ENCODE results near the gene ACTBL2.

DNA sequence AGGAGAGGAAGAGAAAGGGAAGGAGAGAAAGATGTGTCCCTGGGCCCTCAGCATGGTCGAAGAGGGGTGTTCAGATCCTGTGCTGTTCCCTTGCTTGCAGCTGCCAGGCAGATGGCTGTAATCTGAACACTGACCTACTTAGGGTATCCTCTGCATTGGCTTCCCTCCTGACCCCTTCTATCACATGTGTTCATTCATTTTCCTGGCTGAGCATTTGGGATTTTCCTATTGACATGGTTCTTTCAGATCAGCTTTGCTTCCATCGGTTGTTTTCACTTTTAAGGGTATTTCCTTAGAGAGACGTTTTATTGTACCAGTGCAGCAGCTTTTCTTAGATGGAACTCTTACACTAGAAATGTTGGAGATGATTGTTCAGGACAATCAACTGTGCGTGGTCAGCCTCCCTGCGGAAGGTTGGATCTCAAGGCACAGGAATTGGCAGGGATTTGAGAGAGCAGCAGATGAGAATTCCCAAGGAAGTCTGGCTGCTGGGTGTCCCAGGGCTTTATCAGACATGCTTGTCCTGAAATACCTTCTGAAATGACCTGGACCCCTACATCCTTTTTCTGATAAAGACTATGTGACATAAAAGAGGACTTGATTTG is 26.0 kb downstream of the ACTBL2 start:
- no peak for TF ChIP-seq RAD21 (conservative IDR thresholded peaks at IDR 0.05 in 1 of 2, IDR thresholded peaks at IDR 0.05 in 1 of 2)
- TF ChIP-seq EP300 (IDR thresholded peaks at IDR 0.05) = no peak
- no peak for TF ChIP-seq TP53 (CRISPR knock-in tag; IDR thresholded peaks at IDR 0.05)
- no peak for TF ChIP-seq CEBPB (IDR thresholded peaks at IDR 0.05)
- no peak for TF ChIP-seq MAFK (IDR thresholded peaks at IDR 0.05; ENCODE audit: partially characterized antibody)
- TF ChIP-seq, protein P1, sequence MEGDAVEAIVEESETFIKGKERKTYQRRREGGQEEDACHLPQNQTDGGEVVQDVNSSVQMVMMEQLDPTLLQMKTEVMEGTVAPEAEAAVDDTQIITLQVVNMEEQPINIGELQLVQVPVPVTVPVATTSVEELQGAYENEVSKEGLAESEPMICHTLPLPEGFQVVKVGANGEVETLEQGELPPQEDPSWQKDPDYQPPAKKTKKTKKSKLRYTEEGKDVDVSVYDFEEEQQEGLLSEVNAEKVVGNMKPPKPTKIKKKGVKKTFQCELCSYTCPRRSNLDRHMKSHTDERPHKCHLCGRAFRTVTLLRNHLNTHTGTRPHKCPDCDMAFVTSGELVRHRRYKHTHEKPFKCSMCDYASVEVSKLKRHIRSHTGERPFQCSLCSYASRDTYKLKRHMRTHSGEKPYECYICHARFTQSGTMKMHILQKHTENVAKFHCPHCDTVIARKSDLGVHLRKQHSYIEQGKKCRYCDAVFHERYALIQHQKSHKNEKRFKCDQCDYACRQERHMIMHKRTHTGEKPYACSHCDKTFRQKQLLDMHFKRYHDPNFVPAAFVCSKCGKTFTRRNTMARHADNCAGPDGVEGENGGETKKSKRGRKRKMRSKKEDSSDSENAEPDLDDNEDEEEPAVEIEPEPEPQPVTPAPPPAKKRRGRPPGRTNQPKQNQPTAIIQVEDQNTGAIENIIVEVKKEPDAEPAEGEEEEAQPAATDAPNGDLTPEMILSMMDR (IDR thresholded peaks at IDR 0.05) = no peak
- TF ChIP-seq, protein P2, sequence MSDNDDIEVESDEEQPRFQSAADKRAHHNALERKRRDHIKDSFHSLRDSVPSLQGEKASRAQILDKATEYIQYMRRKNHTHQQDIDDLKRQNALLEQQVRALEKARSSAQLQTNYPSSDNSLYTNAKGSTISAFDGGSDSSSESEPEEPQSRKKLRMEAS (IDR thresholded peaks at IDR 0.05) = no peak

Data from A549 (cell line).